ENCODE measurements around the gene AKNA. TPM values are rescaled to one million over a fixed set of nuclear protein-coding genes. Genes with fewer than 3 reads are reported as not detected.

Gene AKNA
- total RNA-seq, 1 donor from 2014 or later: 5.7 TPM

DNA sequence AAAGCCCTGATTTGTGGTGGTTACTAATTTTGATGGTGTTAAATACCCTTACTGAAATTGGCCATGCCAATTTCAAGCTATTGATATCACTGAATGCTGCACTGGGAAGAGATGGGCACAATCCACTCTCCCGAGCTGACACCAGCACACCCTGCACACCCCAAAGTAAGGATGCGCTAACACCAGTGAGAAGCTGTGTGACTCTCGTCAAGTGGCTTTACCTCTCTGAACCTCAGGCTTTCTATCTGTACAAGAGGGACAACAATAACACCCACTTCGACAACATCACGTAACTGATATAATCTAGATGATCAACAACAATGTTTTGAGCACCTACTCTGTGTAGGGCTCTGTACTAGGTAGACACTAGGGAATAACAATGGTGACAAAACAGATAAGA lies 8.0 kb upstream of the AKNA start:
- no peak for ATAC-seq

DNA sequence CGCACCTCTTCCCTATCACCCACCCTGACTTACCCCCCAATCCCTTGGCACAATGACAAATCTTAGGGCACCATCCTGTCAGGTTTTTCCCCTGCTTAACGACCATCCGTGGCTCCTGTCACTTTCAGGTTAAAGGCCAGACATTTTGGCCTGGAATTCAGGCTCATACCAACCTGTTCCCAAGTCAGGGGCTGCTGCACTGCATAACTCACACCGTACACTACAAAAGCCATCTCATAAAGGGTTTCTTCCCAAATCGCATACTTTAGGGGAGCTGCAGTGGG lies 7.5 kb upstream of the AKNA start:
- ATAC-seq: no peak

DNA sequence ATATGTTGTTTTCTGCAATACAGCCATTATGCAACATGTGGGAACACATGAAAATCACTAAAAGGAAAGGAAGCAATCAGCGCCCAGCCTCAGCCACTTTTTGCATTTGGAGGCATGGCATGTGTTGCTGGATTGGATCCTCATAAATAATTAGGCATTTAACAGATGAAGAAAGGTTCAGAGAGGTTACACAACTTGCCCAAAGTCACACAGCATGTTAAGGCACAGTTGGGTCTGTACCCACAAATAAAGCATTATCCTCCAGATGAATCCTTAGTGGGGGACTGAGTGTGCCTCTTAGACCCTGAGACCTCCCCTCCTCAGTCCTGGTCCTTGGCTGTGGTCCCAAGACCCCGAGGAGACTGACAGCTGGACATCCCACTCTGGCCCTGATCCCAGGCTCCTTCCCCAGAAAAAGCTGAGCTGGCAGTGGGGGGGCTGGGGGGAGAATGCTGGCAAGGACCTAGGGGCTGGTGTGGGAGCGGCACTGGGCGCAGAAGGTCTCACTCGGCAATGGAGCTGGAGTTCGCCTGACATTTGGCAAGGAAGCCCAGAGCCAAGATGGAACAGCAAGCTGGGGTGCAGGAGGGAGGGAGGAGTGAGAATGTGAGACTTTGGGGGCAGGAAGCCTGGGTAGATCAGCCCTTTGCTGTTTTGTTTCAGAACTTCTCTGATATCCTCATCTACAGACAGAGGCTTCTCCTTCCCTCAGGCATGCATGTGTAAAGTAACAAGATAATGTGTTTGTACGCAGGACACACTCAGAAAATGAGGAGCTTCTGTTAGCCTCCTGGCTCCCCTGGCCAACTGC lies 6.9 kb upstream of the AKNA start:
- no peak for ATAC-seq

DNA sequence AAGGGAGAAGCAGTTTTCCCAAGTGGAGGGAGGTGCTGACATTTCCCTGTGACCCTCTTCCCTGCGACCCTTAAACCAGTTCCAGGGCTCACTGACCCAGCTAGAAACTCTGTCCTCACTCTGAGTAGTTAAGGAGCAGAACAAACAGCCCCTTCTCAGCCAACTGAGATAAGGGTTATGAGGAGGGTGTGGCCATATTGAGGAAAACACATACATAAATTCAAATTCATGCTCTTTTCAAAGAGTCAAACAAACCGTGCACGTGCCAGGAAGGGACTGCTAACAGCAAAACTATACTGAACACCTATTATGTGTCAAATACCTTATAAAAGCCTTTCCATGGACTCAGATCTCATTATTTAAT lies 4.9 kb upstream of the AKNA start:
- ATAC-seq: no peak

DNA sequence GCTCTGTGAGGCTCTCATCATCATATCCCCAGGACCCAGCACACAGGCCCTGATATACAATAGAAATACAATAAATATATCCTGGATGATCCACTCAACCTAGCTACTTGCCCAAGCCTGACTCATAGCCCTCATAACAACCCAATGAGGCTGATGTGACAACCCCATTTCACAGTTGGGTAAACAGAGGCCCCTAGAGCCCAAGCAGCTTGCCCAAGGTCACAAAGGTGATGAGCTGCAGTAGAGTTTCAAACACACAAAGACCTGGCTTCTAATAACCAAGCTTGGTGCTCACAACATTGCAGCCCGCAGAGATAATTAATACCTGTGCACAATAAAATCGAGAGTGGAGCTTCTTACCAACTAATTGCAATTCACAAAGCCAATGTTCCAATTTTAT lies 3.2 kb upstream of the AKNA start:
- no peak for ATAC-seq

DNA sequence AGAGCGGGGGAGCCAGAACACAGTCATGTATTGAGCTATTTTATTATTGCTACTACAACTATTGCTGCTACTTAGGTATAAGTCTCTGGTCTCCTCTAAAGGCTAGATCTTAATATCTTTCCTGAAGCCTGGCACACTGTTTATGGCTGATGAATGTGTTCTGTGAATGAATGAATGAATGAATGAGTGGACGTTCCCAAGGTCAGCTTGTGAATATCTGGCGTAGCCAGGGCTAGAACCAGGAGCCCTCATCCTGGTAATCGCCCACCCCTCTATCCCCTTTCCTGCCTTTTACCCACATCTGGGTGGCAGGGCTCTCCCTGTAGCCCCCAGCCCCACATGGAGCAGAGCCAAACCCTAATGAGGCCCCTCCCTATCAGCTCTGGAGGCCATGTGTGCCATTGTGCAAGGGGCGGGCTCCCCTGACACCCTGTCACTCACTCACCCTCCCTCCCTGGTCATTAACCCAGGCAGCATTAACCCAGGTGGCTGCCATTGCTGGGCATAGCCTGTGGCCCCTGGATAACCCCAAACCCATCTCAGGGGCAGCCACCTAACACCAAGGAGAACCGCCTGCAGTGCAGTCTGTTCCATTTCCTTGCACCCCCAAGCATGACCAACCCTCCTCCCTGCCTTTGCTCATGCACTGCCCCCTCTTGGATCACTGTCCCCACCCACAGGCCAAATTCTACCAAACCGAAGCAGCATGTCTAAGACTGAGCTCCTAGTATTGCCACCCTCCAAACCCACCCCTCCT lies 2.0 kb upstream of the AKNA start:
- ATAC-seq: no peak

DNA sequence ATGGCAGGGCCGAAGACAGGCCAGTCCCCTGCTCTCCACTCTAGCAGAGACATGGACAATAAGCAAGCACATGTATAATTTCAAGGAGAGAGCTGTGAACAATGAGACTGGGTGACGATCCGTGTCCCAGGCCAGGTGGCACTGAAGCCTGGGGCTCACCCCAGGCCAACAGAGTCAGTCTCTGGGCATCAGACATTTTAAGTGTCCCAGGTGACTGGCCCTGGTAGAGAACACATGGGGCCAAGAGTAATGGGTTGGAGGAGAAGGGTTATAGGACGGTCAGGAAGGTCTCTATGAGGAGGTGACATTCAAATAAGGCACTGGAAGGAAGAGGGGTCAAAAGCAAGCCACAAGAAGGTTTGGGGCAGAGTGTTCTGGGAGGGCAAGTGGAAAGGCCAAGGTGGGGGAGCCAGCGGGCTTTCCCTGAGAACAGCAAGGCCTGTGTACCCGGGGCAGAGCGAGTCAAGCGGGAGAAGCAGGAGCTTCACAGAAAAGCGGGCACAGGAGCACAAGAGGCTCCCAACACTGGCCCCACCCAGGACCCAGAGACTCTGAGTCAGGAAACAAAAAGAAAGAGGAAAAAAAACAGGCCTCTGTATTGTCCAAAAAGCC lies 1.1 kb upstream of the AKNA start:
- no peak for ATAC-seq

DNA sequence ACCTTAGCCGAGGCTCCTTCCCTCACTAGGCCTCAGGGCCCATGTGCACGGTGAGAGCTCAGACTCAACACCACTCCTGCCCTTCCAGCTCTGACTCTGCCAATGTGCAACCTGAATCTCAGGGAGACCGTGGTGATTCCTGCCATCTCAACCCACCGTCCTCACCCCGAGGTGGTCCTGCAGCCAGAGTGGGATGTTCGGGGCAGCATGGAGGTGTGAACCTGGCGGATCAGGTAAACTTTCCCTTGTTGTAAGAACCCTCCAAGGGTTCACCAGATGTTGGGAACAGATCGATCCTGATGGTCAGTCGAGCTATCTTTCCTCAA lies 538 bp upstream of the AKNA start:
- ATAC-seq: no peak

DNA sequence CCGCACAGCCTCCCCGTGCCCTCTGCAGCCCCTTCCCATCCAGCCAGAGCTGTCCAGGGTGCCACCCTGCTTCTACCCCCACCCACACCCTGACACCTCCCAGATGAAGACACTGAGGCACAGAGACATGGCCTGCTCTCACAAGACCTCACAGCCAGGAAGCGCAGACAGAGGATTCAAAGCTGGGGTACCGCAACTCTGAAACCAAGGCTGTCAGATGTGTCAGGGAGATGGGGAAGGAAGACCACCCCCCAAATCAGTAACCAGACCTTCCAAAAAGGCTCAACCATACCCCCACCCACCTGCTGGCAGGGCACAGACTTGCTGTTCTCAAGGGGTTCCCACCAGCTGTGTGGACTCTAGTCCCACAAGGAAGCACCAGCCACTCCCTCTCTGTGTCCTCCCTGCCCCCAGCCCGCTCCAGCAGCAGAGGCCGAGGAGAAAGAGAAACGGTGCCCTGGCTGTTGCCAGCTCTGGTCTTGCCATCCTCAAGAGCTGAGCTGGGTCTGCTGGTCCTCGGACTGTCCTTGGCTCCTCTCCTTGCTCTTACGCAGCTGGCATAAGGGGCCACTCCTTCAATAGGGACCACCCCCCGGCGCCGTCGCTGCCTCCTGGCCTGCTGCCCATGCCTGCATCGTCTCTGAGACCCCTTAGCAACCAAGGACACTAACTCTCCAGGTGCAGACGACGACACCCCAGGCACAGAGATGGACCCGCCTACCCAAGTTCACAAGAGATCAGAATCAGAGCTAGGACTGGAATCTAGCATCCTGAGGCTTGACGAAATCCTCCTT lies 699 bp downstream of the AKNA start:
- no peak for ATAC-seq

DNA sequence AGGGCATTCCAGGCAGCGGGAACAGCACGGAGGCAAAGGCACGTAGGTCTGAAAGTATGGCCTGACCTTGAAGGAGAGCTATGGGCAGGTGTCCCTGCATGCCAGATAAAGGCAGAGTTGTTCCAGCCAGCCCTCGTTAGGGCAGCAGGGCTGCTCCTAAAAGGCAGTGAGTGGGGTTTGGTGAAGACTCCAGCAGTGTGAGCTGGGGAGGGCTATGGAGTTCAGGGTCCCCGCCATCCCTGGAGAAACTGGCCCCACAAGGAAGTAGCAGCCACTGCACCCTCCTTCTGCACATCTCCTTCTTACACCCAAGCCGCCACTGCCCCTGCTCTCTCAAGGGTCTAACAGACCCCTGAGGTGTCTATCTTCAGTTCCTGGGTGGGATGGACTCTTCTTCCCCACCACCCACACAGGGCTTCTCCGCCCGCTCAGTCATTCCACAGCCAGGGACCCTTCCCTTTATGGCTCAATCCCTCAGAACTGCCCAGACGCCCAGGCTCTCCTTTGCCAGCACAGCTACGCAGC lies 1.4 kb downstream of the AKNA start:
- no peak for ATAC-seq

DNA sequence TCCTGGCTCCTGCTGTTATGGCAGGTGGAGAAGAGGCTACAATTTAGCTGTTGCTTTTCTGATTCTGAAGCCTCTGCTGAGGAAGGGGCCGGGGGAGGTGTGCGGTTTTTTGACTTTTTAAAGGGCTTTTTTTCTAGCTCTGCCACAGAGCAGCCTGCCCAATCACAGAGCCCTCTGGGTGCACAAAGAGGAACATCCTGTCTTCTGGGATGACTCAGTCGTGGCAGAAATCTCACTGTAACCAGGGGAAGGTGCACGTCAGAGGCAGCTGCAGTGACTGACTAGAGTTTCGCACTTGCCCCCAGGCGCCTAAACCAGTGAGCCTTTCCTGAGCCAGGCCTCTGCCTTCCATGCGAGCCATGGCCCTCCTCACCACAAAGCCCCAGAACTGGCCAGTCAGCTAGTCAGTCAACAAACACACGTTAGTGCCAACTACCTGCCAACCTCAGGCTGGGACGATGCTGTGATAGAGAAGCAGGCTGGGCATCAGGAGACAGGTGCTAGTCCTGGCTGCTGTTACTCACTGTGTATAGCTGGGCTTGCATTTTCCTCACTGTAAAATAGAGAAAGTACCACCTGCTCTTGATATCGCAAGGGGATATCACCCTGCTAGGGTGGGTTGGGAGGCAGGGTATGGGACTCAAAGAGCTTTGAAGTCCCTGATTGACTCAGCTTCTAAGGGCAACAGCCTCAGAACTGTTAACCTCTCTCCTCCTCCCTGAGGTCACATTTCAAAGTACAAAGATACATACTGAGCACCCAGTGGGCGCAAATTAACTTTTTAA lies 2.2 kb downstream of the AKNA start:
- peak; percentile 92 for ATAC-seq

DNA sequence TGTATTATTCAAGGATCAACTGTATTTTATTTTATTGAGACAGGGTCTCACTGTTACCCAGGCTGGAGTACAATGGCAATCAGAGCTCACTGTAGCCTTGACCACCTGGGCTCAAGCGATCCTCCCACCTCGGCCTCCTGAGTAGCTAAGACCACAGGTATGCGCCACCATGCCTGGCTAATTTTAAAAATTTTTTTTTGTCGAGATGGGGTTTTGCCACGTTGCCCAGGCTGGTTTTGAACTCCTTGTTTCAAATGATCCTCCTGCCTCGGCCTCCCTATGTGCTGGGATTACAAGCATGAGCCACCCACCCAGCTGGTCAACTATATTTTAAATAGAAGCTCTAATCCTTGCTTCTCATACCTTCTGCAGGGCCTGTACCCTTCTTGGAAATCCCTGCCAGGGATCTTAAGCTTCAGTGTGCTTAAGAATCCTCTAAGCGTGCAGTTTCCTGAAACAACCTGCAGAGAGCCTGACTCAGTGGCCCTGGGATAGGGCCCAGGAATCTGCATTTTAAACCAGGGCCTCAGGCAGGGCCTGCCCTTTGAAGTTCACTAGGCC lies 2.9 kb downstream of the AKNA start:
- peak; percentile 40 for ATAC-seq

DNA sequence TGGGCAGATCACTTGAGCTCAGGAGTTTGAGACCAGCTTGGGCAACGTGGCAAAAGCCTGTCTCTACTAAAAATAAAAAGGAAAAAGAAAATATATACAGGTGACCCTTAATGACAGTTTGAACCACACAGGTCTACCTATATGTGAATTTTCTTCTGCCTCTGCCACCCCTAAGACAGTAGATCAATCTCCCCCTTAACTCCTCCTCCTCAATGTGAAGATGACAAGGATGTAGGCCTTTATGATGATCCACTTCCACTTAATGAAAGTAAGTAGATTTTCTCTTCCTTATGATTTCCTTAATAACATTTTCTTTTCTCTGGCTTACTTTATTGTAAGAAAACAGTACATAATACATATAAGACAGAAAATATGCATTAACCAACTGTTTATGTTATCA lies 3.4 kb downstream of the AKNA start:
- ATAC-seq: no peak

DNA sequence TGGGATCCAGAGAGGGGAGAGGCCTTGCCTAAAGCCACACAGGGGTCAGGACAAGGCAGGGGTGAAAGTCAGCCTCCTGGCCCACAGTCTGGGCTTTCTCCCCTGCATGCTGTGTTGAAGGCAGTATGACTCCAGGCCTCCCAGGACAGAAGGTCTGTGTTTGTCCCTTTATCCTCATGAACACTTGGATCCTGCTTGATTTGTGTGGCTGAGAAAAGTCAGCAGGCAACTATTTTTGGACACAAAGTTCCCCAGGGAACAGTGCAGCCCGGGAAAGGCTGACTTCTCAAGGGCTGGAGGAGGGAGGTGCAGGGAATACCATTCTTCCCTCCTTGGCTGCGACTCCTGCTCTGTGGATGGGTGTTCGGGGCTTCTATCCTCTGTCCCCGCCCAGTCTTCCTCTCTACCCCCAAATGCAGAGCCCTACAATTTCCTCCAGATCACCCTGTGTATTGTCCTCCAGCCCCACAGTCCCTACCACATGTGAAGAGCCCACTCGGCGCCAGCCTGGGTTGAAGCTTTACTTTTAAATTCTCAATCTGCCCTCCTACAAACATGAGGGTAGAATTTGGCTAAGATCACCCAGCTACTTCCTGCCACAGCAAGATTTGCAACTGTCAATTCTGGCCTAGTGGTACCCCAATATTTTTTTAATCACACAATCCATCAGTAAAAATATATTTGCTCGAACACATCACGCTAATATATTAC lies 4.1 kb downstream of the AKNA start:
- ATAC-seq: no peak

DNA sequence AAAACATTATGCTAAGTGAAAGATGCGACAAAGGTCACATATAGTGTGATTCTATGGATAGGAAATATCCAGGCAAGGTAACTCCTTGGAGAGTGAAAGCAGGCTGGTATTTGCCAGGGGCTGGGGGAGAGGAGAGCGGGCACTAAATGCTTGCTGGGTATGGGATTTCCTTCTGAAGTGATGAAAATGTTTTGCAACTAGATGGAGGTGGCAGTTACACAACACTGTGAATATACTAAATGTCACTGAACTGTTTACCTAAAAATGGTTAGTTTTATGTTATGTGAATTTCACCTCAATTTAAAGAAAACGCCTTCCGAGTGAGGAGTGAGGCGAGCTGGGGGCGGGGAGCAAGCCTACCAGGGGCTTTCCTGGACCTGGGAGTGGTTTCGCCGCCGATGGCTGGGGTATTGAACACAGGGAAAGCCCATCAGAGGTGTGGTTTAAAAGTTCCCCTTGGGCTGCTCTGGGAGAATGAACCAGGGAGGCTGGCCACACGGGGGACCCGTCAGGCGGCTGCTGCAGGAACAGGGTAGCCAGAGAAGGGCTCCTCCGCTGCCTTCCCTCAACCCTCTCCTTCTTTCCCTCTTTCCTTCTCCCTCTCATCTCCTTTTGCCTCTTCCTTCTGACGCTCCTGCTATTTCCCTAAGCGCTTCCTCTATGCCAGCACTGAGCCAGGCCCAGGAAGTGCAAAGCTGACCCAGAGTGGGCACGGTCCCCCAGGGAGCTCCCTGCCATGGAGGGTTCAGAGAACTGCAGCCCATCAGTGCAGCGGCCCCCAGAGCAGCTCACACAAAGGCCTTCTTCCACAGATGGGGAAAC lies 4.9 kb downstream of the AKNA start:
- ATAC-seq: no peak

DNA sequence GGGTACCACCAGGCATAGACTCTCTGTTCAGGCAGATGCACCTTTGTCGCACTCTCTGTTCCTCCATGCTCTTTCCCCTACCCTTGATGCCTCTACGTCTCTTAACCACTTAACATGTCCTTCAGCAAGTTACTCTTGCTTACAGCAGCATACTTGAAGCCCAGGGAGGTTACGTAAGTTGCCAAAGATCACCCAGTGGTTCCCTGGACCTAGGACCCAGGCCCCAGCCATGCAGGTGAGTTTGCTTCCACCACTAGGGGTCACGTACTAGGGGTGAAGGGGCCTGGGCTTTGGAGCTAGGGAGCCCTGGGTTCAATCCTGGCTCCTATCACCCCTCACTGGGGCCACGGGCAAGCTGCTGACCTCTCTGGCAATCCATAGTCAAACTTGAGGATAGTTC lies 8.9 kb downstream of the AKNA start:
- ATAC-seq: no peak

DNA sequence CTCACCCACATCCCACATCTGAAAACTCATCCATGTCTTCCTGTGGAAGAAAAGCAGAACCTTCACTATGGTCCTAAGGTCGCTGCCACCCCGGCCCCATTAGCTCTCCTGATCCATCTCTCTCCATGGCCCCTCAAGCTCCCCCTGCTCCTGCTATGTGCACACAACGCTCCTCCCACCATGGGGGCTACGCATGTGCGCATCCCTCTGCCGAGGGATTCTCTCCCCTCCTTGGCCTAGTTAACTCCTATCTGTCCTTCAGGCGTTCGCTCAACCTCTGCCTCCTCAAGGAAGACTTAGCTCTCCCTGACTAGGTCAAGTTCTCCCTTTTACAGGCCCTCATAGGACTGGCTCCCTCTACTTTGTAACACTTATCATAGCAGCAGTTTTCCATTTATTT lies 9.8 kb downstream of the AKNA start:
- ATAC-seq: no peak

DNA sequence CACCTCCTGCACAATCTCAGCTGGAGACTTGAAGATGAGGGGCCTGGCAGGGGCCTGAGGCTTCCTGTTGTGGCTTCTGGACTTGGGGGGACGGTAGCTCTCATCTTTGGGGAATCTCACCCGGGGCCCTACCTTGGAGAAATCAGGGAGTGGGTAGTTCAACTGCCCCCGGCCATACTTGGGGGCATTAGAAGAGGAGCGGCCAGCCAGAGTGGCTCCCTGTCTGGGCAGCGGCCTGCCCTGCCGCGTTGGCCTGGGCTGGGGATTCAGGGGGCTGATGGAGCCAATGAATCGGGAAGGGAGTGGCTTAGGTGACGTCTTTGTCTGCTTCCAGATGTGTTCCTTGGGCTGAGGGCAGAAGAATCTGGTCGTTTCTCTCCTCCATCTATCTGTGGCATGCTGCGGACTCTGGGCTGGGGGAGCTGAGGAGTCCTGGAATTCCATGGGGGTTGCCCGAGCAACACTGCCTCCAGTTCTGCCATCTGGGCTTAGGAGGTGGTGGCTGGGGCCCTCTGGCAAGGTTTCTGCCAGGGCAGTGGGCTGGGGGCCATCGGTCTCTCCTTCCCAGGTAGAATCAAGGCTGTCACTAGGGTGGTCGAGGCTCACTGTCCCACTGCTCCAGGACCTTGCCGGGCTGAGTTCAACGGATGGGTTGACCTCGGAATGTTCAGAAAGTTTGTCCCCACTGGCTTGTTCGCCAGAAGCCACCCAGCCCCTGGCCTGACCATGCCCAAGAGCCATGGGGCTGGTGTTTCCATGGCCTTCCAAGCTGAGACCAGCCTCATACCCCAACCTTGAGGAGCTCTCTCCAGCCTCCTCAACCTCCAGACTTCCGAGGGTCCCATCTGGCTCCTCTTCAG lies 11.0 kb downstream of the AKNA start:
- no peak for ATAC-seq

DNA sequence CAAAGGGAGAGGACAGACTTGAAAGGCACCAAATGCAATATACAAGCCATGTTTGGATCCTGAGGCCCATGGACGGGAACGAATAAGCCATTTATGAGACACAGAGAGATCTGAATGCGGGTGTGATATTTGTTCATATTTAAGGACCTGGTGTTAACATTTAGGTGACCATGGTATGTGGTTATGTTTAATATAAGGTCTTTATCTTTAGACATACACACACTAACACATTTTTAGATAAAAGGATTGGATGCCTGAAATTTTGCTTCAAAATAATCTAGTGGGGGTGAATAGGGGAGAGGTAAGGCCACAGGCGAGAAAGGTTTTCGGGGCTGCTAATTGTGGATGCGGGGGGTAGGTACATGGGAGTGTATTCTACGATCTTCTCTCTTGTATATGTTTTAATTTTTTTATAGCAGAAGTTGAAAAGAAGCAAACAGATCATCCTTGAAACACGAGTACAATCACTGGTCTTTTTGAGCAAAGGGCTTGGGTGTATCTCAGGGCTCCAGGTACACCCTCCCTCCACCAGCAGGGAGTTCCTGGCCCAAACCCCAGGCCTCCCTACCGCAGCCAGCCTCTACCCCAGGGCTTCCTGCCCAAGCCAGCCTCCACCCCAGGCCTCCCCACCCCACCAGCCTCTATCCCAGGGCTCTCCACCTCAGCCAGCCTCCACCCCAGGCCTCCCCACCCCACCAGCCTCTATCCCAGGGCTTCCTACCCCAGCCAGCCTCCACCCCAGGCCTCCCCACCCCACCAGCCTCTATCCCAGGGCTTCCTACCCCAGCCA lies 12.2 kb downstream of the AKNA start:
- ATAC-seq: no peak

All from esophagus mucosa (tissue), 1 donor.